Measurements from ENCODE around the gene TOX2. TPM values are rescaled to one million over a fixed set of nuclear protein-coding genes. Genes with fewer than 3 reads are reported as not detected.

Gene TOX2
- total RNA-seq, 4 donors from 2014 or later: 0.40 to 3.0 (median 1.6) TPM

GRCh38 chr20:43994486-43995100, 79.9 kb downstream of the TOX2 start:
- DNase-seq (ENCODE audit: low spot score in 2 of 2): peak; percentile 25 to 45
- H3K9me3 ChIP-seq: no peaks in the 10 kb centered on the region
- H3K27ac ChIP-seq: no peak overlapping the region
- TF ChIP-seq EP300 (IDR thresholded peaks at IDR 0.05) (no peak), POLR2A (IDR thresholded peaks at IDR 0.05) (no peak), POLR2AphosphoS5 (IDR thresholded peaks at IDR 0.05) (no peak)
- TF ChIP-seq, protein P1, sequence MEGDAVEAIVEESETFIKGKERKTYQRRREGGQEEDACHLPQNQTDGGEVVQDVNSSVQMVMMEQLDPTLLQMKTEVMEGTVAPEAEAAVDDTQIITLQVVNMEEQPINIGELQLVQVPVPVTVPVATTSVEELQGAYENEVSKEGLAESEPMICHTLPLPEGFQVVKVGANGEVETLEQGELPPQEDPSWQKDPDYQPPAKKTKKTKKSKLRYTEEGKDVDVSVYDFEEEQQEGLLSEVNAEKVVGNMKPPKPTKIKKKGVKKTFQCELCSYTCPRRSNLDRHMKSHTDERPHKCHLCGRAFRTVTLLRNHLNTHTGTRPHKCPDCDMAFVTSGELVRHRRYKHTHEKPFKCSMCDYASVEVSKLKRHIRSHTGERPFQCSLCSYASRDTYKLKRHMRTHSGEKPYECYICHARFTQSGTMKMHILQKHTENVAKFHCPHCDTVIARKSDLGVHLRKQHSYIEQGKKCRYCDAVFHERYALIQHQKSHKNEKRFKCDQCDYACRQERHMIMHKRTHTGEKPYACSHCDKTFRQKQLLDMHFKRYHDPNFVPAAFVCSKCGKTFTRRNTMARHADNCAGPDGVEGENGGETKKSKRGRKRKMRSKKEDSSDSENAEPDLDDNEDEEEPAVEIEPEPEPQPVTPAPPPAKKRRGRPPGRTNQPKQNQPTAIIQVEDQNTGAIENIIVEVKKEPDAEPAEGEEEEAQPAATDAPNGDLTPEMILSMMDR (IDR thresholded peaks at IDR 0.05): no peak
- H3K4me1 ChIP-seq: no peaks in the 10 kb centered on the region
- H3K4me3 ChIP-seq: no peak overlapping the region
- H3K36me3 ChIP-seq: no peaks in the 10 kb centered on the region
- WGBS: 79% methylated on average over 11 of the region's 11 CpGs
- no peaks in the 10 kb centered on the region for H3K27me3 ChIP-seq

DNA sequence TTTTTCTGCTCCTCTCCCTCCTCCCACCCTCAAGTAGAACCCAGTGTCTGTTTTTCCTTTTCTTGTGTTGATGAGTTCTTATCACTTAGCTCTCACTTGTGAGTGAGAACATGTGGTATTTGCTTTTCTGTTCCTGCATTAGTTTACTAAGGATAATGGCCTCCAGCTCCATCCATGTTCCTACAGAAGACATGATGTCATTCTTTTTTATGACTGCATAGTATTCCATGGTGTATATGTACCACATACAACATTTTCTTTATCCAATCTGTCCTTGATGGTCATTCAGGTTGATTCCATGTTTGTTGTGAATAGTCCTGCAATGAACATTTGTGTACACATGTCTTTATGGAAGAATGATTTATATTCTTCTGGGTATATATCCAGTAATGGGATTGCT, 81.0 kb downstream of the TOX2 start:
- Histone ChIP-seq H3K27ac (no peak overlapping the region), H3K4me3 (no peak overlapping the region), H3K9me3 (no peaks in the 10 kb centered on the region), H3K36me3 (no peaks in the 10 kb centered on the region), H3K4me1 (no peaks in the 10 kb centered on the region), H3K27me3 (no peaks in the 10 kb centered on the region)
- no peak for DNase-seq (ENCODE audit: low spot score in 2 of 2)
- TF ChIP-seq POLR2A (IDR thresholded peaks at IDR 0.05) (no peak), POLR2AphosphoS5 (IDR thresholded peaks at IDR 0.05) (no peak), EP300 (IDR thresholded peaks at IDR 0.05) (no peak)
- TF ChIP-seq, protein P1 (IDR thresholded peaks at IDR 0.05): no peak

DNA sequence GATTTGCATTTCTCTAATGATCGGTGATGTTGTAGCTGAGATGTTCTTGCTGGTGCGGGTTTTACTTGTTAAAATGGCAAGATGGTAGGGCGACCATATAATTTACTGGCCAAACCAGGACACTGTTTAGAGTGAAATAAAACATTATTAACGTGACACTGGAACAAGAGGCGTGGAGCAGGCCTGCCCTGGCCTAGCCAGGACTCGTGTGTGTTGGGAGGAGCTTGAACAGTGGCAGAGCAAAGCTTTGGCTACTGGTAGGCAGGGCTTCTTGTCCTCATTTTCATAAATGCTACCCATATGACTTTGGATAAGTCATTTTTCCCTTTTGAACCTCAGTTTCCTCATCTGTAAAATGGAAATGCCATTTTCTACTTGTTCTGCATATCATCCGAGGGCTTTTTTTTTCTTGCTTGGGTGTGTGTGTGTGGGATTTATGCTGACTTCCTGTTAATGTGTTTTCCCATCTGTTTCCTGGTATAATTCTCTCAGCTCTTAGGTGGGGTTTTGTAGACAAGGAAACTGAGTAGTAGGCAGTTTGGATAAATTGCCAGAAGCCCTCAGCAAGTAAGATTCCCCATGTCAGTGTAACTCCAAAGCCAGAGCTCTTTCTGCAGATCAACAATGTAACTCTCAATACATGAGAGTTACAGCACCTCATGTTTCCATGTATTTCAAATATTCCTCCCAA, 81.7 kb downstream of the TOX2 start:
- H3K4me1 ChIP-seq: no peaks in the 10 kb centered on the region
- H3K27ac ChIP-seq: no peak overlapping the region
- no peaks in the 10 kb centered on the region for H3K27me3 ChIP-seq
- WGBS: 69% methylated on average over 7 of the region's 7 CpGs
- DNase-seq (ENCODE audit: low spot score in 2 of 2): peak; percentile 14 to 24
- no peak overlapping the region for H3K4me3 ChIP-seq
- no peaks in the 10 kb centered on the region for H3K9me3 ChIP-seq
- H3K36me3 ChIP-seq: no peaks in the 10 kb centered on the region
- TF ChIP-seq, protein P1 (IDR thresholded peaks at IDR 0.05): no peak
- TF ChIP-seq POLR2A (IDR thresholded peaks at IDR 0.05) (no peak), POLR2AphosphoS5 (IDR thresholded peaks at IDR 0.05) (no peak), EP300 (IDR thresholded peaks at IDR 0.05) (no peak)

DNA sequence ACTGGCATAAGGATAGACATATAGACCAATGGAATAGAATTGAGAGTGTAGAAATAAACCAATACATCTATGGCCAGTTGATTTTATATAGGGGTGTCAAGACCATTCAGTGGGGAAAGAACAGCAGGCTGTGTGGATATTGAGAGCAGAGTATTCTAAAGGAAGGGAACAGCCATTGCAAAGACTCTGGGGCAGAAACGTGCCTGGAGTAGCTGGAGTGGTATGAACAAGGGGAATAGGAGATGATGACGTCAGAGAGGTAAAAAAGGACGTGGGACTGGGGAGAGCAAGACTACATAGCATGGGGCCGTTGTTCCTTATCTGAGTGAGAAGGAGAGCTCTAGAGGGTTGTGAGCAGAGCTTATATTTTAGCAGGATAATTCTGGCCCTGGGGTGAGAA, 85.2 kb downstream of the TOX2 start:
- Histone ChIP-seq H3K36me3 (no peaks in the 10 kb centered on the region), H3K27me3 (peaks cover 5% of the 10 kb centered on the region), H3K27ac (no peak overlapping the region), H3K9me3 (no peaks in the 10 kb centered on the region), H3K4me3 (no peak overlapping the region), H3K4me1 (no peaks in the 10 kb centered on the region)
- DNase-seq (ENCODE audit: low spot score in 2 of 2): no peak
- TF ChIP-seq, protein P1 (IDR thresholded peaks at IDR 0.05): no peak
- no peak for TF ChIP-seq EP300 (IDR thresholded peaks at IDR 0.05)
- TF ChIP-seq POLR2AphosphoS5 (IDR thresholded peaks at IDR 0.05): no peak
- no peak for TF ChIP-seq POLR2A (IDR thresholded peaks at IDR 0.05)
- WGBS: 65% methylated on average over 4 of the region's 4 CpGs
